Measurements from ENCODE around the gene PLK1. TPM values are rescaled to one million over a fixed set of nuclear protein-coding genes. Genes with fewer than 3 reads are reported as not detected.

PLK1 gene
- total RNA-seq, 1 donor from 2014 or later, result 45.7 TPM

DNA sequence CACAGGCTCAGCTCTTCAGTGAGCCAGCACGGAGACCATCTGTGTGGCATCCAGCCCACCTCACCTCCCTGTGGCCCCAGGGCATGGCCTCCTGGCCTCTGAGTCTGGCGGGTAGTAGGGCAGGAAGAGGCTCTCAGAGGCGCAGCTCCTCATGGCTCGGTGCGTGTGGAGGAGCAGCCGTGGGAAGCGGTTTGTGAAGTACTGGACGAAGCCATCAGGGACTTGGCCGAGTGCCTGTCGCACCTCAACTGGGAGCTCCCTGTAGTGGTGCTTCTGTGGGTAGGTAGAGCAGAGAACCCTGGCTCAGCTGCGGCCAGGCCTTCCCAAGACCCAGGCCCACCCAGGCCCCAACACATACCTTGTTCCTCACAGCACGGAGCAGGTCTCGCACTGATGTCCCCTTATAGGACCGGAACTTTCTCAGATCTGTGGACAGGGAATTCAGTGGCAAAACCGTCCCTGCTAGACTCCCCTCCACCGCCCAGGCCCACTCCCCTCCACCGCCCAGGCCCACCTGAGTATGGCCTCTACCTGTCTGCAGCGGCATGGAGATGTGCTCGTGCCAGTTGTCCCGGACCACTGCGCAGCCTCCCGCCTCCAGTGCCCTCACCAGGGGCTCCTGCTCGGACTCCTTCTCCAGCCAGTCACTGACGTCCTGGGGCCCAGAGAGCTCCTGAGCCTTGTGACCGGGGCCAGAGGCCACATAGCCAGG is 12.2 kb downstream of the PLK1 start:
- H3K4me1 Mint-ChIP-seq, result peaks cover 6% of the 10 kb centered on the region
- H3K9me3 Mint-ChIP-seq, result no peaks in the 10 kb centered on the region
- intact Hi-C loops (cut with micrococcal nuclease), result no loop called here
- H3K36me3 Mint-ChIP-seq (ENCODE audit: low read depth), result peaks cover 48% of the 10 kb centered on the region
- H3K4me3 Mint-ChIP-seq, result no peak overlapping the region
- no peak for DNase-seq
- H3K27me3 Mint-ChIP-seq, result no peaks in the 10 kb centered on the region
- no peak overlapping the region for H3K27ac Mint-ChIP-seq

DNA sequence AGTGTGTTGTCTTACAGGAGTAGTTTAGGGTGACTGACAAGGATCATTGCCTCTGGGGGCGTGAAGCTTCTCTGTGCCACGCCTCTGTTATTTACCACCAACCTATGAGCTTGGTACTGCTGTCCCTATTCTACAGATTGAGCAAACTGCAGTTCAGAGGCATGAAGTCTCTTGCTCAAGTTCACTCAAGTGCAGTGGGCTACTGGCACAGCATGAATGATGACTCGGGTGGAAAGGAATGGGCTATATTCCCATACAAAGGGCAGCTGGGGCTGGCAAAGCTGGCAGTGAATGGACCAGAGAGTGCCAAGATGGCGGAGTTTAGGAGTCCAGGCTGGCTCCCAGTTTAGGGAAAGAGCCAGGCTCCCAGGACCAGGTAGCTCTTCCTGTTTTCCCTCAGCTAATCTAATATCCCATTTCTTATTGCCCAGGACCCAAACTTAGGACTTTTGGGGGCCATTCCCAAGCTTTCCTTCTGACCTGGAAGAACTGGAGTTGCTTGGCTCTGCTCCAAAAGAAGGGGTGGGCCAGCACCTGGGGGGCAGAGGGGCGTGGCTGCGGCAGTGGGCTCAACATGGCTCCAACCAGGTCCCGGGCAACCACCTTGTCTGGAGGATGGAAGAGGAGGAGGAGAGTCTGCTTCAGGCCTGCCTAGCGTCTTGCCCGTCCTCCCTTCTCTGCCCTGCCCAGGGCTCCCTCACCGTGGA is 12.9 kb downstream of the PLK1 start:
- peak overlapping the region; percentile 11 for H3K27ac Mint-ChIP-seq

DNA sequence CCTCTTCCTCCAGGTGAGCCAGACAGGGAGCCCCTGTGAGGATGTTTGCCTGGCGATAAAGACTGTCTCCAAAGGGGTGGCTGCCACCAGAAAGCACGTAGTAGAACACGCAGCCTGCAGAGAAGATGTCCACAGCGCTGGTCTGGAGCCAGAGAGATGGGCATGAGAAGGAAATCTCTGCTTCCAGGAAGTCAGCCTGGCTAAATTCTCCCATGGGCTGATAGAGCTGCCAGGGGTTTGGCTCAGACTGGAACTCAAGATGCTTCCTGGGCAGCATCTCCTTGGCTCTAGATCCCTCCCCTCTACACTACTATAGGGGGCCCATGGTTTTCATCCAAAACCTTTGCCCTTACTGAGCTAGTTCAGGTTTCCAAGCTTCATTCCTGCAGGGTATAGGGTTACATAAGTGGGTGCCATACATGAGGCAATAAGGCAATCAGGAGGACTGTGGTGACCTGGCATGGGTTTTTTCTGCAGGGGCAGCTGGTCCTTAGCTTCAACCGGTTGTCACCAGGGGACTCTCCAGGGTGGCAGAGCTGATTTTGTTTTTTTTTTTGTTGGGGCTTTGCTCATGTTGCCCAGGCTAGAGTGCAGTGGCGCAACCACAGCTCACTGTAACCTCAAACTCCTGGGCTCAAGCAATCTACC is 13.6 kb downstream of the PLK1 start:
- no peak overlapping the region for H3K27ac Mint-ChIP-seq
- DNase-seq, result no peak
- no peak overlapping the region for H3K4me3 Mint-ChIP-seq
- H3K4me1 Mint-ChIP-seq, result peaks cover 4% of the 10 kb centered on the region
- H3K36me3 Mint-ChIP-seq (ENCODE audit: low read depth), result peaks cover 36% of the 10 kb centered on the region
- H3K27me3 Mint-ChIP-seq, result no peaks in the 10 kb centered on the region
- H3K9me3 Mint-ChIP-seq, result no peaks in the 10 kb centered on the region
- intact Hi-C loops (cut with micrococcal nuclease), result no loop called here

More for the DNA sequence above, 12.9 kb downstream of the PLK1 start:
- no peaks in the 10 kb centered on the region for H3K27me3 Mint-ChIP-seq
- no peak overlapping the region for H3K4me3 Mint-ChIP-seq
- peaks cover 43% of the 10 kb centered on the region for H3K36me3 Mint-ChIP-seq (ENCODE audit: low read depth)
- intact Hi-C loops (cut with micrococcal nuclease), result no loop called here
- DNase-seq, result no peak
- no peaks in the 10 kb centered on the region for H3K9me3 Mint-ChIP-seq
- H3K4me1 Mint-ChIP-seq, result peaks cover 6% of the 10 kb centered on the region

DNA sequence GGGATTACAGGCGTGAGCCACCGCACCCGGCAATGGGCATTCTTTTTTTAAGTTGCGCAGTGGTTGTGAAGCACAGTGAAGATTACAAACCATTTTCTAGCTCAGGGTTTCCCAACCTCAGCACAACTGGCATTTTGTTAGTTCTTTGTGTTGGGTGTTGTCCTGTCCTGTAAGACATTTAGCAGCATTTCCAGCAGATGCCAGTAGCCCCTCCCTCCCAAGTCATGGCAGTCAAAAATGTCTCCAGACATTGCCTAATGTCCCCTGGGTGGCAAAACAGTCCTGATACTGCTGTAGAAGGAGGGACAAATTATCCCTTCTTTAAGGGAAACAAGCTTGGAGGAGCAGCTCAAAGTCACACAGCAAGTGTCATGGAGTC is 15.6 kb downstream of the PLK1 start:
- Mint-ChIP-seq H3K27me3 (no peaks in the 10 kb centered on the region), H3K36me3 (ENCODE audit: low read depth) (peaks cover 18% of the 10 kb centered on the region), H3K27ac (no peak overlapping the region), H3K9me3 (no peaks in the 10 kb centered on the region), H3K4me1 (peaks cover 4% of the 10 kb centered on the region), H3K4me3 (no peak overlapping the region)
- intact Hi-C loops (cut with micrococcal nuclease), result no loop called here
- DNase-seq, result no peak

DNA sequence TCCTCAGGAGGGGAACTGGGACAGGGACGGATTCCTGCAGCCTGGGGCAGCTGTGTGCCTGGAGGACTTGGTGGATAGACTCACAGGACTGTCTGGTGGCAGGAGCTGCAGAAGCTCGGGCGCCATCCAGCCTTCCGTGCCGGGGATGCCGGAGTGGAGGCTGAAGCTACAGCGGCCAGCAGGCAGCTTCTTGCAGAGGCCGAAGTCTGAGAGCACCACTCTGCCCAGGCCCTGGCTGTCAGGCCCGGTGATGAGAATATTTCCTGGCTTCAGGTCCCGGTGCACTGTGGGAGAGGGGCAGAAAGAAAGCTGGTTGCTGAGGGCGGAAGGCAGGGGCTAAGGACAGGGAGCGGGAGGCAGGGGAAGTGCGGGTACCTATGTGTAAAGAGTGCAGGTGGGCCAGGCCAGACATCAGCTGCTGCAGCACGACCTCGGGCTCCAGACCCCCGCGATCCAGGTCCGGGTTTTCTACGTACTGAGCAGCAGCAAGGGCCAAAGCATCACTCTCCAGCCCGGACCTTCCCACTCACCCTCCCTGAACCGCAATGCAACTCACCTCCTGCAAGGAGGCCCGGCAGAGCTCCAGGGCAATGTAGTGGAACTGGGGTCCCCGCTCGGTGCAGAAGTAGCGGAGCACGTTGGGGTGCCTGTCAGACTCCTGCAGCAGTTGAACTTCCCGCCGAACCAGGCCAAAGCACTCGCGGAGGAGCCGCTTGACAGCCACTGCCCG is 16.1 kb downstream of the PLK1 start:
- no peak for DNase-seq
- Mint-ChIP-seq H3K27ac (peak overlapping the region; percentile 16), H3K36me3 (ENCODE audit: low read depth) (peaks cover 12% of the 10 kb centered on the region), H3K4me3 (peak overlapping the region; percentile 6), H3K9me3 (no peaks in the 10 kb centered on the region), H3K4me1 (peaks cover 4% of the 10 kb centered on the region), H3K27me3 (no peaks in the 10 kb centered on the region)
- intact Hi-C loops (cut with micrococcal nuclease), result no loop called here

DNA sequence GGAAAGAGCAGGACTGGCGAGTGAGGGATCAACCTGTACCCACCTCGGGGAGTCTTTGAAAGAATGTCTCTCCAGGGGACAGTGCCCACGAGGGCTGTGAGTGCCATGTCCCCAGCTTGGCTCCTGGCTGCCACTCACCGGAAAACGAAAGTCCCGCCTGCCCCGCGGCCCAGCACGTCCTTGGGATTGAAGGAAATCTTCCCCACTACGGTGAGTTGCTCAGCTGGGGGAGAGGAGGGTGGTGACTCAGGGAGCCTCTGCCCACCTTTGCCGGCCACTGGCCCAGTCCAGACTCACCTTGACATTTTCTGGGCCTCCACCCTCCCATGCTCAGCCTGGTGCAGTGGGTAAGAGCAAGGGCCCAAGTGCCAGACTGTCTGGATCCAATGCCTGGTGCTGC is 17.1 kb downstream of the PLK1 start:
- Mint-ChIP-seq H3K27me3 (no peaks in the 10 kb centered on the region), H3K9me3 (no peaks in the 10 kb centered on the region), H3K36me3 (ENCODE audit: low read depth) (peaks cover 7% of the 10 kb centered on the region), H3K4me1 (peaks cover 4% of the 10 kb centered on the region), H3K27ac (no peak overlapping the region), H3K4me3 (no peak overlapping the region)
- intact Hi-C loops (cut with micrococcal nuclease), result no loop called here
- no peak for DNase-seq

DNA sequence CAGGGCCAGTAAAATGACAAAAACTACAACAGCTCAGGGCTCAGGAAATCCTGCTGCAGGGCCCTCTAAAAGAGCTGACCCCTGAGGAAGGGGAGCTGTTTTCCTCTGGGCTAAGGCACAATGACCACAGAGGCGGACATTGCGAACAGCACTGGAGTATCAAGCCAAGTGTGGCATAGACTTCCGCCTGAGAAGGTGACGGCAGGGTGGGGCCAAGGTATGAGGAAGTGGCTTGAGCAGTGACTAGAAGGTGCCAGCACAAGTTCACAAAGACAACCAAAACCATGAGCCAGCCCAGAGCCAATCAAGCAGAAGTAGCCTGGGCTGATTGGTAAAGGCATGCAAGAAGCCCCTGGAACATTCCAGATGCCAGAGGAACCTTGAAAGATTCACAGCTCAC is 20.4 kb downstream of the PLK1 start:
- Mint-ChIP-seq H3K9me3 (peaks cover 5% of the 10 kb centered on the region), H3K27ac (no peak overlapping the region), H3K36me3 (ENCODE audit: low read depth) (no peaks in the 10 kb centered on the region), H3K4me3 (no peak overlapping the region), H3K4me1 (peaks cover 4% of the 10 kb centered on the region), H3K27me3 (no peaks in the 10 kb centered on the region)
- intact Hi-C loops (cut with micrococcal nuclease), result no loop called here
- DNase-seq, result no peak

DNA sequence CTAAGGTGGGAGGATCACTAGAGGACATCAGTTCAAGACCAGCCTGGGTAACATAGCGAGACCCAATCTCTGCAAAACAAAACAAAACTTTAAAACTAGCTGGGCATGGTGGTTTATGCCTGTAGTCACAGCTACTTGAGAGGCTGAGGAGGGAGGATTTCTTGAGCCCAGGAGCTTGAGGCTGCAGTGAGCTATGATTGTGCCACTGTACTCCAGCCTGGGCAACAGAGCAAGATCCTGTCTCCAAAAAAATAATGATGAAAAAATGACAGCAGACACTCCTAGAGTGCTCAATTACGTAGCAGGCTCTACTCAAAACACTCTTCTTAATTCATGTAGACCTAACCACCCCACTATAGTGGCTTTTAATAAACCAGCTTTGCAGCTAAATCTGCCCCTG is 21.4 kb downstream of the PLK1 start:
- peaks cover 5% of the 10 kb centered on the region for H3K9me3 Mint-ChIP-seq
- no peak for DNase-seq
- H3K4me1 Mint-ChIP-seq, result no peaks in the 10 kb centered on the region
- no peak overlapping the region for H3K27ac Mint-ChIP-seq
- H3K27me3 Mint-ChIP-seq, result peaks cover 2% of the 10 kb centered on the region
- no peak overlapping the region for H3K4me3 Mint-ChIP-seq
- no peaks in the 10 kb centered on the region for H3K36me3 Mint-ChIP-seq (ENCODE audit: low read depth)
- intact Hi-C loops (cut with micrococcal nuclease), result no loop called here

DNA sequence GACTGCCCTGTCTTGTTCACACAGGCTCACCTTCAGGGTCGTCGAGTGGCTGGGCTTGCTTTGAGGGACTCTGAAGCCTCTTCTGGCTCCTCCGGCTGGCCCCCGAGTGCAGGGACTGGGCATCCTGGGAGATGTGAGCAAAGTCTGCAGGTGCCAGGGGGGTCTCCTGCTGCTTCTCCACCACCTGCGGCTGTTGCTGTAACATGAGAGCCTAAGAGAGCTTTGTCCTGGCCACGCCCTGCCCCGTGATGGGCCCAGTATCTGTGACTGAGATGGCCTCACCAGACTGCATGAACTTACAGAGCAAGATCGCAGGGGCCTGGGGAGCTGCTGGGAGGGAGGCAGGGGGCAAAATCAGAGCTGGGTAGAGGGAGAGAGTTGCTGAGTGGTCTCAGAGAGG is 21.8 kb downstream of the PLK1 start:
- H3K4me3 Mint-ChIP-seq, result no peak overlapping the region

DNA sequence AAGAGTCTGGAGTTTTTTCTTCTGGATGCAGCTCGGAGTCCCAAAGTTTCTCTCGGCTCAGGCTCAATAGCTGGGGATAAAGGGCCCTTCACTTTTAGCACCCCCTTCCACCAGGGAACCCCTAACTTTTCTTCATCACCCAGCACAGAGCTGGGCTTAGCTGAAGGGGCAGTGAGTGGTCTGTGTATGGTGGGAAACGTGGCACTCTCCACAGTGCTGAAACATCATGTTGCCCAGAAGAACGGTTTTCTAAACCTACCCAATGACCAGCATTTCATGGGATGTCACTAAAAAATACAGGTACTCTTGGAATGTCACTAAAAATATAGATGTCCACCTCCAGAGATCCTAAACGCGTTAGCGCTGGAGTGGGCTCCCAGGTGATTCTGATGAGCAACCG is 22.4 kb downstream of the PLK1 start:
- Mint-ChIP-seq H3K9me3 (peaks cover 5% of the 10 kb centered on the region), H3K4me3 (no peak overlapping the region), H3K27me3 (peaks cover 2% of the 10 kb centered on the region), H3K27ac (no peak overlapping the region), H3K36me3 (ENCODE audit: low read depth) (no peaks in the 10 kb centered on the region), H3K4me1 (no peaks in the 10 kb centered on the region)
- no peak for DNase-seq
- intact Hi-C loops (cut with micrococcal nuclease), result no loop called here

More for the DNA sequence above, 21.8 kb downstream of the PLK1 start:
- intact Hi-C loops (cut with micrococcal nuclease), result no loop called here
- peaks cover 5% of the 10 kb centered on the region for H3K9me3 Mint-ChIP-seq
- no peaks in the 10 kb centered on the region for H3K36me3 Mint-ChIP-seq (ENCODE audit: low read depth)
- DNase-seq, result no peak
- H3K27ac Mint-ChIP-seq, result no peak overlapping the region
- H3K4me1 Mint-ChIP-seq, result no peaks in the 10 kb centered on the region
- peaks cover 2% of the 10 kb centered on the region for H3K27me3 Mint-ChIP-seq

DNA sequence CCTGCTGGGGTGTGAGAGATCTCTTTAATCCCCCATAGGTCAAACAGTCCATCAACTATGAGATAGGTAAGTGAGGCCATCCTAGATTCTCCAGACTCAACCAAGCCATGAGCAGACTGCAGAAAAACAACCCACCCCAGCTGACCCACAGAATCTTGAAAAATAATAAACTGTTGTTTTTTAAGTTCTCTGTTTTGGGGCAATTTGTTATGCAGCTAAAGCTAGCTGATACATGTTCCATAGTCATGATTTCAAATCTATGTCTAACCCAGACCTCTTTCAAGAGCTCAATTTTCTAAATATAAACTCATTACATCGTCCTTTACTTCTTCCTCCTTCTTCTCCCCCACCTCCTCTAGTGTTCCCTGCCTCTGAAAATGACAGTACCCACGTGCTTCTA is 24.3 kb downstream of the PLK1 start:
- H3K27me3 Mint-ChIP-seq, result peaks cover 2% of the 10 kb centered on the region
- H3K4me3 Mint-ChIP-seq, result no peak overlapping the region
- H3K27ac Mint-ChIP-seq, result no peak overlapping the region
- peaks cover 5% of the 10 kb centered on the region for H3K9me3 Mint-ChIP-seq
- no peak for DNase-seq
- intact Hi-C loops (cut with micrococcal nuclease), result no loop called here
- H3K4me1 Mint-ChIP-seq, result no peaks in the 10 kb centered on the region
- no peaks in the 10 kb centered on the region for H3K36me3 Mint-ChIP-seq (ENCODE audit: low read depth)

DNA sequence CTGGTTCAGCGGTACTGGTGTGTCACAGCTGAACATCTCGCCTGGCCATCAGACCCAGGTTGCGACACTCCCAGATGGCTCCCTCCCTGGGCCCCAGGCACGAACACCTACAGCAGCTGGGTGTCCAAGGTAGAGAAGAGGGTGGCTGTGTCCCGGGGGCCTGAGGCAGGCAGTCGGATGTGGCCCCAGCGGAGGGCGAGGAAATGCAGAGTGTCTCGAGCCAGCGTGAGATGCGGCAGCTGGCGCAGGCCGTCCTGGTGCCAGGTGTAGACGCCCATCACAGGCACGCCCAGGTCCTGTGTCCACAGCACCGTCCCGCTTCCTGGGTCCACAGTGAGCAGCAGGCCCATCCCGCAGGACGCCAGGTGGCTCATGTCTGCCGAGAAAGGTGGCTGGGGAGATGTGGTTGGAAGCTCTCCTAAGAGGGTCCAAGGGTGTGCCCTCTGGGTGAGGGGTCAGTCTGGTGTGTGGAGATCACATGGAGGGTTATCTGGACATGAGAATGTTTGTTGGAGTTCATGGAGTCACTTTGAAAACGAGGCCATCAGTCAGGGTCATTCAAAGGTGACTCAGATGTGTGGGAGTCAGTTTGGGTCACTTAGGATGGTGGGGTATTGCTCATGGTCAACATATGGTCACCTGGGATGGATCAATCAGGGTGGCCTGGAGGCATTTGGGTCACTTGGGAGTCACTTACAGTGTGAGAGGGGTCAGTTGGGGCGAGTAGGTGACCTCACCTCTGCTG is 26.3 kb downstream of the PLK1 start:
- peaks cover 9% of the 10 kb centered on the region for H3K9me3 Mint-ChIP-seq
- no peak overlapping the region for H3K4me3 Mint-ChIP-seq
- DNase-seq, result no peak
- H3K36me3 Mint-ChIP-seq (ENCODE audit: low read depth), result no peaks in the 10 kb centered on the region
- no peak overlapping the region for H3K27ac Mint-ChIP-seq
- H3K4me1 Mint-ChIP-seq, result no peaks in the 10 kb centered on the region
- intact Hi-C loops (cut with micrococcal nuclease), result no loop called here
- H3K27me3 Mint-ChIP-seq, result peaks cover 3% of the 10 kb centered on the region

DNA sequence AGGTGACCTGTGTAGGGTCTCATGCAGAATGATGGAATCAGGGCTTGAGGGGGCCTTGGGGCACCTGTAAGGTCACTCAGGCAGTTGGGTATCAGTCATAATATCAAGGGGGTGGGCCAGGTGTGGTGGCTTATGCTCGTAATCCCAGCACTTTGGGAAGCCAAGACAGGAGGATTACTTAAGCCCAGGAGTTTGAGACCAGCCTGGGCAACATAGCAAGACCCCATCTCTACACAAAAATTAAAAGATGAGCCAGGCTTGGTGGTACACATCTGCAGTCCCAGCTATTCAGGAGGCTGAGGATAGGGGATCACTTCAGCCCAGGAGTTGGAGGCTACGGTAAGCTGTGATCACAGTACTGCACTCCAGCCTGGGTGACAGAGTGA is 26.8 kb downstream of the PLK1 start:
- DNase-seq, result no peak
- Mint-ChIP-seq H3K27ac (no peak overlapping the region), H3K9me3 (peaks cover 14% of the 10 kb centered on the region), H3K4me3 (no peak overlapping the region), H3K4me1 (no peaks in the 10 kb centered on the region), H3K36me3 (ENCODE audit: low read depth) (no peaks in the 10 kb centered on the region), H3K27me3 (peaks cover 3% of the 10 kb centered on the region)
- intact Hi-C loops (cut with micrococcal nuclease), result no loop called here

Data from activated CD4-positive, alpha-beta T cell treated with anti-CD3 and anti-CD28 coated beads, Interleukin-2, amount 10 ng/mL, durations not matched to agents 24 days and 14 days (primary cell).